ENCODE data around the gene SMARCC1.

The SMARCC1 gene

DNA sequence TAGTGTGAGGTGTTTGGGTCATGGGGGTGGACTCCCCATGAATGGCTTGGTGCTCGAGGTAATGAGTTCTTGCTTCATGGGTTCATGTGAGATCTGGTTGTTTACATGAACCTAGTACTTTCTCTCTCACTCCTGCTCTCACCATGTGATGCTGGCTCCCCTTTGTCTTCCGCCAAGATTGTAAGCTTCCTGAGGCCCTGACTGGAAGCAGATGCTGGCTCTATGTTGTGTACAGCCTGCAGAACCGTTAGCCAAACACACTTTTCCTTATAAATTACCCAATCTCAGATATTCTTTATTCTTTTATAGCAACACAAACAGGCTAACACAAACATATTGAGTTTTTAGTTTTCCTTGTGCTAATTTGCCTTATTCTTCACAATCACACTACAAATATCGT is 199.9 kb downstream of the SMARCC1 start:
- no peak for DNase-seq

DNA sequence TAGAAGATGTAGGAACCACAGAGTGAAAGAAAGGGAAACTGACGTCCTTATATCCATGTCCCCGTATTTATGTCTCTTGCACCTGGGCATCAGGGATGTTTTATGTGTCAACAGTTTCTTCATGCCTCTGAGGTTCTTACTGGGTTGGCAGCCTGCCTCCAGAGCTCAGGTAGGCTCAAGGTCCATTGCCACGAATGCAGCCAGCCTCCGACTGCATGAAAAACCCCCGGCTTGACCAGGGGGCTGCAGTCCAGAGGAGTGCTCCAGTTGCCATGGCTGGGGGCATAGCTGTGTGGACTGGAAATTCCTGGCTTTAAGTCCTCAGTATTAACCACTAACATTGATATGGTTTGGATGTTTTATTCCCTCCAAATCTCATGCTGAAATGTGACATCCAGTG is 200.3 kb downstream of the SMARCC1 start:
- DNase-seq, result no peak

DNA sequence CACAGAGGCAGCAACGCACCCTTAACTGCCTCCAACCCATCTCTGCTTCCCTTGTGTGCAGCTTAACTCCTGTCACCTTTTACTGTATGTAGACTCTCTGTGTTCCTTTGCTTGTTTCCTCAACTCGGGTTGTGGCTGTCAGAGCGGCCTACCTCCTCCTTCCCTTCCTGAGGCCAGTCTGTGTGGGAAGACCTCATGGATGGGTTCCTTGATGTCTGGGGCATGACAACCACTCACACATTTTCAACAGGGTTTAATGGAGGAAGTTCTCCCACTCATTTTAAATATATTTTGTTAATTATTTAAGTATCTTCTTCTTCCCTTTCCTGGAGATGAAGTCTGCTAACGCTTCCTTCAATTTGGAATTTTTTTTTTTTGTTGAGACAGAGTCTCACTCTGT is 201.2 kb downstream of the SMARCC1 start:
- DNase-seq, result no peak

DNA sequence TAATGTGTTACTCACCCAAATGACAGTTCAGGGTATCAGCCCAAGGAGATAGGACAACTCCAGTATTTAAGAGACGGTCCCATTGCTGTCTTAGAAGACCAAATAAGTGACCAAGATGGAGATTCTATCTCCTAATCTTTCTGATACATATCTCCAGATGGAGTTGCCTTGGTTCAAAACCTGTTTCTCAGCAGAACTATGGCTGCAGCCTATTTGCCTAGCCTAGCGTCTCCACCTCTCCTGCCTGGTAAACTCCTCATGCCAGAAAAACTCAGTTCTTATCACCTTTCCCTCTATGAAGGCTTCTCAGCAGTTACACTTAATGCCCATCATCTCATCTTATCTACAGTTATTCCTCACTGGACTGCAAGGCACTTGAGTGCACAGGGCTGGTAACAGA is 201.8 kb downstream of the SMARCC1 start:
- DNase-seq, result no peak

DNA sequence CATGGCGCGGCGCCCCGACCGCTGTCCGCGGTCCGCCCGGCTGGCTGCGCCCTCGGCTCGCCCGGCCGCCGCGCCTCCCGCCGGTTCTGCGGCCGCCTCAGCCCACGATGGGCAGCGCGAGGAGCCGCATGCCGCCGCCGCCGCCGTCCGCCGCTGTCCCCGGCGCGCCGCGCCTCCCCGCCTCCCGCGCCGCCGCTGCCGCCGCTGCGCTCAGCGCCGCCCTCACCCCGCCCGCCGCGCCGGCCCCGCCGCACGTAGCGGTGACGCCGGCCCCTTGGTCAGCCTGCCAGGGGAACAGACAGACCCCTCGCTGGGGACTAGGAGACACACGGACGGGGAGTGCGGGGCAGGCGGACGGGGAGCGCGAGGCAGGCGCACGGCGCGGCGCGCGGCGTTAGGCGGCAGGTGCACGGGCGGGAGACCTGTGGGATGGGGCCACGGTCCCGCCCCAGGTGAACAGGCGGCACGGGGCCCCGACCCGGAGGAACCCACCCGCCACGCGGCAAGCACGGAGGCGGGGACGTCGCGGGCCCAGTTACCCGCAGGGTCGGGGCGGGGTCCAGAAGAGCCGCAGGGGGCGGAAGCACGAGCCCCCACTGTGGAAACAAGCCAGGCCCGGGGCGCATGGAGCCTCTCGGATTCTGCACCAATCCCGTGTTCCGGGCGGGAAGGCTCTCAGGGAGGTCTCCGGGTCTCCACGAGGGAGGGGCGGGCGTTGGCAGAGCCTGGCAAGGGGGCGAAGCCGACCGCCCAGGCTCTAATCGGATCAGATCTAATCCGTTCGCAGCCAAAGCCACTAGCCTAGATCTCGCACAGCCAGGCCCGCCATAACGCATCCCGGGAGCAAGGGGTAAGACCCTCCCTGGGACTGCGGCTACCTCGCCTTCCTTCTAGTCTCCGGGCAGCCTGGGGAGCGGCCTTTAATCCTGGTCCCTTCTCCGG is 202.7 kb downstream of the SMARCC1 start, which contains the start of gene CSPG5:
TSS of gene CSPG5 (minus strand) at position 175 of the 942 bp plus-strand sequence. CDS start at position 3, 172 bp downstream.
- peak; percentile 15 for DNase-seq

DNA sequence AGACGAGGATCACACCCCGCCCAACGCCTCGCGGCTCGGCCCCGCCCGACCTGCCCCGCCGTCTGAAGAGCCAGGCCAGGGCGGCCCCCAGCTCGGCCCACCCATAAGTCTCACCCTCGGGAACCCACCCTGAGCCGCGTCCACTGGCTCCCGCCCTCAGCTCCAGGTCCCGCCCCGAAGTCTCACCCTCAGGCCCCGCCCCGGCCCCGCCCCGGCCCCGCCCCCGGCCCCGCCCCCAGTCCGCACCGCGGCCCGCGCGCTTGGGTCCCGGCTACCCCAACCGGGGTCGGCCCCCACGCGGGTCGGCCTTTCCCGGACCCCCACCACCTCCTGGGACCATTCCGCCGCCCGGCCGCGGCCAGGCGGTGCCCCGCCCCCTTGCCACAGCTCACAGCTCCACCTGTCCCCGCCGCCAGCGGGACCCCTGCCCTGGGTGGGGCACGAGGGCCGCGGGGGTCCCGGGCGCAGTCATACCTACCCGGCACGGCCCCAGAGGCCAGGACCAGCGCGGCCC is 203.5 kb downstream of the SMARCC1 start:
- no peak for DNase-seq

DNA sequence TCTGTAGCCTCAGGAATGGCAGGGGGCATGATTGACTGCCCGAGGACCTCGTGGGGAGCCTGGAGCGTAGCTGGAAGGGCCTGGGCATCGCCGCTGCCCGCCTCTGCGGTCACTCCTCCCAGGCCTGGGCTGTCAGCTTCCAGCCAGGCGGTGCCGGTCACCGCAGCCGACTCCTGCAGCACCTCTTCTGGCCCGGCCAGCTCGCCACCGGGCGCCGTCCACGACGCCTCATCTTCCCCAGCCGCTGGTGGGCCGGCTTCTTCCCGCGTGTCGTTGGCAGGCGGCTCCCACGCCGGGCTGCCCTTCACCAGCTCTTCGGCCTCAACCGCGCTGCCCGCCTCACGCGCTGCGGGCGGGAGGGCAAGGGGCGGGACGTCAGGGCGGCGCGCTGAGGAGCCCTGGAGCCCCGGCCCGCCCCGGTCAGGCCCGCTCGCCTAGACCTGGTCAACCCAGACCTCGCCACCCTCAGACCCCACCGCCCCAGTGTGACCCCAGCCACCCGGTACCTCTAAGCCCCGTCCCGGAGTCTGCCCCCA is 204.0 kb downstream of the SMARCC1 start:
- no peak for DNase-seq

DNA sequence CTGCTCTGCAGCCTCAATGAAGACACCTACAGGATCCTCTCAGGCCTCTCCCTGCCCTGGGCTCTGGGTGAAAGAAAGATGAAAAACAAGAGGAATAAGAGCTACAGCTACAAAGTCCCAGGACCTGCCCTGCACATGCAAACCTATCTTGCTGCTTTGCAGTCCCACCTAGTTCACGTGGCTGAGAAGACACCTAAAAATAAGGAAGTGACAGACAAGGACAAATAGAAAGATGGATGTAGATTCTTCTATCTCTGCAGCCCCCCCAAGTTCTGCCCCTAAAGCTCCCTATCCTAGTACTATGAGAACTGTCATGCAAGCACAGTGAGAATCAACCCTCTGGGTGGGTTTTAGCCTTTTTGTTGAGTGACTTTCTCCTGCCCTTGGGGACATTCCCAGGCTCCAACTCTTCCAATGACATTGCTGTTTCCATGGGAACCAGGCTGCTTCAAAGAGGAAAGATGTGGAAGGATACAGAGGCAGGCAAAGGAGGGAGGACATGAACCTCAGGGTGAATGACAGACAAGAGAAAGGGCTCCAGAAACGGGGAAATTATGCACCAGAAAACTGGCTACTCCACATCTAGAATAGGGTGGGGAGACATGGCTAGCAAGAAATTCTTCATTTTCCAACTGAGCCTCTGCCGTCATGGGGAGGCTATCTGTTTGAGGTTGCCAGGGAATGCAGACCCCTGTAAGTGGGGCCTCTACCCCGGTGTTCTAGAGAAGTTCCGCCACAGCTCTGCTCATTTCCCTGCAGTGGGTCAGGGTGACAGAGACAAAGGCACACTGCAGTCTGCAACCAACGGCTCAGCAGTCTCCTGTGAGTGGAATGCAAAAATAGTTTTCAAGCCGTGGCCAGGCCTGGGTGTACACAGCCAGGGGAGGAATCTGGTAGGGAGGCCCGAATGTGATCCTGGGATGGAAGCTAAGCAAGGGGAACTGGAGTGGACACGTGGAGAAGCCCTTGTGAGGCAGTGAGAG is 208.2 kb downstream of the SMARCC1 start:
- DNase-seq, result peak; percentile 49

DNA sequence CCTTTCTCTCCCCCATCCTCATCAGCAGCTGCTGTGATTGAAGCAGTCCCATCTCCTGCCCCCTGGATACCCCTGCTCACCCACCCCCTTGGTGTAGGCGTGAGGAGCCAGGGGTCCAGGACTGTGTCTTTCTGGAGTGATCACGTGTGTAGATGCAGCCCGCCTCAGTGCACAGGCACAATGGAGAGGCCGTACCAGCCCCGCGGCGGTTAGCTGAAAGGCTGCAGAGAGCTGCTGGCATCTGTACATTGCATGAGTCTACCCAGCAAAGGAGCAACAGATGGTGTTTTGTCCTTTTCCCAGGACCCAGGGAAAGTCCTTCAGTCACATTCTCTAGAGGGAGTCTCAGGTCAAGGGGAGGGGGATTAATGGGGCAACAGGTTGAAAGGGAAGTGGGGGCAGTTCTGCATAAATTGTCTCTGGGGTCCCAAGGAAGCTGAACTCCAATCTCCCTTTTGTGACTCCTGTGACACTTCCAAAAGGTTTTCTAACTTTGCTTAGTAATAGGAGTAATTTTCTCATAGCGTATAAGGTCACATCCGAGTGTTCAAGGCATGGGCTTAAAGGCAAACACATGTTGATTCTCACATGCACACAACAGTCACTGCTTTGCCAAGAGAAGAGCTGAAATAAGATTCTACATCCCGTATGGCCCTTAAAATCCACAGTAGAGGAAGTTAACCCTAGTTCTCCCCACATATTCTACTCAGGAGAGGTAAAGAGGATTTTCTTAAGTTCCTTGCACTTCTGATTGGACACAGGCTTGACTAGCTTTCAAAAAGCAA is 210.1 kb downstream of the SMARCC1 start:
- DNase-seq, result peak; percentile 54

DNA sequence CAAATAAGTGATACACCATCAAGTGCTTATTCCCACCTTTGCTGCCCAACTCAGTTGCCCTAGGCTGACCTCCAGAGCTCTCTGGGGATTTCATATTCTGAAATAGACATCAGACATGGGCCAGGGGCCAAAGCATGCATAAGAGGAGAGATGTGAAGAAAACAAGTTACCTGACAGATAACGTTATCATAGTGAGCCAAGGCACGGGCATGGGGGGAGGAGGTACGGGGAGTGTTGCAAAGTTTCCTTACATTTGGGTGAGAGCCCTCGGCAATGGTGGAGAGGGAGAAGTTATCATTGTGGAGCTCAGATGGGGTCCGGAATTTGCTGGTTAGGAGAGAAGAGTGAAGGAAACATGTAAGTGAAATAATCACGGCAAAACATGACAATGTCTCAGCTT is 212.8 kb downstream of the SMARCC1 start:
- DNase-seq, result no peak

DNA sequence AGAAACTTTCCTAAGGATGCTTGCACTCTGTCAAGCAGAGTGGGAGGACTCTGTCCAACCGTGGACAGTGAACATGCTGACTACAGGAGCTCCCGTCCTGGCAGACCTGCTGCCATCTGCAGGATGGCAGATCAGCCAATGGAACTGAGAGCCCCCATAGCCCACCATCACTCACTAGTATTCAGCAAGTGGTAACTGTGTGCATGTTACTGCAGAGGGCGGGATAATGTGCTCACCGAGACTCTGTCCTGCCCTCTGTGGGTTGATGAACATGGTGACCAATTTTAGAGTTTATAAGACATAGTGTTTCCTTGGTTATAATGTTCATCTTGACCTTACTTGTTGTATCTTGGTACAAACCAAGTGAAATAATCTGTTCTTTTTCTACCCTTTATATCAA is 214.5 kb downstream of the SMARCC1 start:
- no peak for DNase-seq

DNA sequence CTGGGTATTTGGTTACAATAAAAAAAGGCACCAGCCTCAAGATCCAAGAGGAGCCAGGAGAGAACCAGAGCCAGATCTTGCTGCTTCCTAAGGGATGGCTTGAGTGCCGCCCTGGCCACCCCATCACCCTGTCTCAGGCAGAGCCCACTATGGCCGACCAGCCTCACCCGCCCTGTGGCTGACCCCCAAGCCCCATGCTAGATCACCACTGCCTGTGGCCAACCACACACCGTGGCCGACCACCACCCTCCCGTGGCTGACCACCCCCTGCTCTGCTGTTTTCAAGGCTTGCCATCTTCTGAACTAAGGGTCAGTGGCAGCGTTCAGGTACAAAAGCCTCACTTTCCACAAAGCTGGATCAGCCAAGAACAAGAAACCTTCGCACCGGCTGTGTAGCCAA is 215.0 kb downstream of the SMARCC1 start:
- DNase-seq, result no peak

DNA sequence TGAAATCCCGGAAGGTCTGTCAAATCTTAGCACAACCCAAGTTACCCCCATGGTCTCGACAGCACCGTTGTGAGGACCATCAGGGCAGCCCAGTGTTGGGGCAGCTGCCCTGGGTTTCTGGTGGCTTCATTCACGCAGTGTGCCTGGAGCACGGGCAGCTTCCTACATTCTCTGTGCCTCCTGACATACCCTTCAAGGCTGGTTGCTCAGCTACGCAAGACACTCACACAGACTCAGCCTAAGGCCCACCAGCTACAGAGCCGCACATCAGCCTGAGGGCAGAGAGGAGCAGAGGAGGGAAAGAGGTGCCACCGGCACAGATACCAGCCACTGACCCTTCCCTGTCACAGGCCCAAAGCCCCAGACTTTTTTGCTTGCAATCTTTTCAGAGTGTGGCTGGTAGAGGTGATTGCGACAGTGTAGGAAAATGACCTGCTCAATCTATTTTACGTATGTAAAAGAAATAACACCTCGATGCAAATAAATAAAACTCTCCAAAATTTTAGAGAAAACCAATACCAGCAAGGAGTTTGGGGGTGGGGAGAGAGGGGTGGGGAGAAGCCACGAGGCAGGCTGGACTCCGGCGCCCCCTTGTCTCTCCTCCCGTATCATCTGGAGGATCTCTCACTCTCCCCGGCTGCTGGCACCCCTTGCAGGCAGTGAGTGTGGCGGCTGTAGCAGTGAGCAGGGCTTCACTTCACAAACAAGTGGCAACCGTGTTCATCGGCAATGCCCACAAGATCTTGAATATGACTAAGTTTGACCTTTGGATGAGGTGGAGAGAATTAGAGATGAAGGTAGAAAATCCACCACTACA is 215.8 kb downstream of the SMARCC1 start:
- no peak for DNase-seq

DNA sequence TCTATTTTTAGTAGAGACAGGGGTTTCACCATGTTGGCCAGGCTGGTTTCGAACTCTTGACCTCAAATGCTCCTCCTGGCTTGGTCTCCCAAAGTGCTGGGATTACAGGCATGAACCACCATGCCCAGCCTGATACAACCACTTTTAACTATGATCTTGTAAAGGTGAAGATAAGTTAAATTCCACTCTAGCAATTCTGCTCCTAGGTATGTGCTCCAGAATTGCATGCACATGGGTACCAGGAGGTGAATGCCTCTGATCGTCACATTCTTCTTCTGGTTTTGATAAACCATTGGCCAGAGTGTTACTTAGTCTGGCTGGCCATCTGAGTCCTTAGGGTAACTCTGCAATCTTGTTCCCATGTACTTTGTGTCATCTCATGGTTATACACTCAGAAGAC is 225.3 kb downstream of the SMARCC1 start:
- no peak for DNase-seq

DNA sequence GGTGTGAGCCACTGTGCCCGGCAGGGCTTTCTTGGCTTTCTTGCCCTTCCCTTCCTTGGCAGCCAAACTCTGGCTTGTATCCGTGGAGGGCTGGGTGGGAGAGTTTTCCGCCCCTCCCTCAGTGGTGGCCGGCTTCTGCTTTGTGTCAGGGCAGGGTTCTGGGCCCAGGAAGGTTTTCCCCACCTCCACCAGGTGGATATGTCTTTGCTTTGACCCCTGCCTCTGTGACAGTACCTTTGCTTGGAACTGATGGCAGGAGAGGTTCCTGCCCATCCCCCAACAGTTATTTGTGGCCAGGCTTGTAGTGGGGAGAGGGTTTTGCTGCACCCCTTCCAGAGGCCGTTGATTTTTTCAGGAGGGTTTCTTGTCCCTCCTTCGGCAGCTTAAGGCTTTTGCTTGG is 227.4 kb downstream of the SMARCC1 start:
- no peak for DNase-seq

DNA sequence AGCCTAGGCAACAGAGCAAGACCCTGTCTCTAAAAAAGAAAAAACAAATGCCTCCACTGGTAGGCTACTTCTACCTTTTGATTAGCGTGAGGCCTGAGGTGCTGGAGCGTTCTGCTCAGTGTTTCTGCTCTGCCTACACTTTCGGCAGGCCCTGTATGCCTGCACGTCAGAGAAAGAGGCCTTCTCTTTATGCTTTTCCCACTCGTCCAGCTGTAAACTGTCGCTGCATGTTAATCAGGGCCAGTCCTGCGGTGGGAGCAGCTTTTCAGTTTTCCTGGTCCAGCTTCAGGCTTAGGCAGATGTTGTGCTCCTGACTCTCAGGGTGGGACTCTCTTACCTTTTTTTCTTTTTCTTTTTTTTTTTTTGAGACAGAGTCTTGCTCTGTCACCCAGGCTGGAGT is 228.3 kb downstream of the SMARCC1 start:
- DNase-seq, result no peak

DNA sequence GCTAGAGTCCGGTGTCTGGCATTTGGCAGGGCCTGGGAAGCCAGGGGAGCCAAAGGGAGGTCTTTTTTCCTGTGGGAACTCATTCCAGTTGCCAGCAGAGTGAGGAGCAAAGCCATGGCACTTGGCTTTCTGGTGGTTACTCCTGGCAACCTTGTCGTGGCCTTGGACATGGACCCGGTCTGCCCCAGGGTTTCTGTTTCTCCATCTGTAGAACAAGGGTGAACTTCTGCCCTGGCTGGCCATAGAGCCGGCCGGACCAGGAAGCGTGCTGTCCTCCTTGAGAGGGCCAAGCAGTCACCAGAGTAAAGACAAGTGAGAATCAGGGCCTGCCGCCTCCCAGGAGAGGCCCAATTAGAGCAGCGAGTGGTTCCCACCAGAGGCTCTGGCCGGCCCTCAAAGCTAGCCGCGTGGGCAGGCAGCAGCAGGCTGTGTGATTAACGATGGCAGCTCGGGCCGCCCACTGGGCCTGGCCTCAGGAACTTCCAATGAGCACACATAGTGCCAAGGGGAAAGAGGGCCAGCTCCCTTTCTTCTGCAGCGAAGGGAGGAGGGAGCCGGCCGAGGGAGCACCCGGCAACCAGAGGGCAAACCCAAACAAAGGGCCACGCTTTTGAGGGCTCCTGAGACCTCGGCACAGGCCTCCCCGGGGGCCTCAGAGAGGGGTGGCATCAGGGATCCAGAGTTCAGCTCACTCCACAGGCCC is 239.1 kb downstream of the SMARCC1 start:
- peak; percentile 71 for DNase-seq

DNA sequence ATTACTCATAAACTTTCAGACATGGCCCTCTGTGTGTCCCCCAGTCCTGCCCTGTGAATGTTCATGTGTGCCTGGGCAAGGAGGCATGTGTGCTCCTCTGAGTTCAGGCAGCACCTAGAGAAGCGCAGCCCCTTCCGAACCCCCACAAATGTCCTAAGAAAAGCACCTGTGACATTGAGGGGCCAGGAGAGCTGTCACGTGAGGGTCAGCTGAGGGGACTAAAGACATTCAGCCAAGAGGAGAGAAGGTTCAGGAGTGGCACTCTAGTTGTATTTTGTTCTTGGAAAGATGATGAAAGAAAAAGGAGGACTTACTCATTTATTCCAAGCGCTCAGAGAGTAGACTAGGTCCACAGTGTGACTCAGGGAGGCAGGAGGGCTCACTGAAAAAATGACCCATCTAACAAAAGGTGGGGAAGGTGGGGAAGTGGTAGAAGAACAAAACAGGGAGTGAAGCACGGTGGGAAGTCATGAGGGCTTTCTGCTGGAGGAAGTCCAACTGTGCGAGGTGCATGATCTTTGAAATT is 240.0 kb downstream of the SMARCC1 start:
- no peak for DNase-seq

DNA sequence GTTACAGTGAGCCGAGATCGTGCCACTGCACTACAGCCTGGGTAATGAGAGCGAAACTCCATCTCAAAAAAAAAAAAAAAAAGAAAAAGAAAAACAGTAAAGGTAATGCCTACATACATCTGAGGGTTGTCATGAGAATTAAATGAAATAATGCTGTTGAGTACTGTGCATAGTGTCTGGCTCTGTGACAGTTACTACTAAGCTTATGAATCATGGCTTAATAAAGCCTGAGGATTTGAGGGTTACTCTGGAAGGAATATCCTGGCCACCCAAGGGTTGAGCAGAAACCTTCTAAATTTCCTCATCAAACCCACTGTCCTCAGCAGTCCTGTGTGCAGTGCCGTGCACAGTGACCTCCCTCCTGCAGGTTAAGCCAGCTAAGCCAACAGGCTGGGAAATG is 241.4 kb downstream of the SMARCC1 start:
- no peak for DNase-seq

DNA sequence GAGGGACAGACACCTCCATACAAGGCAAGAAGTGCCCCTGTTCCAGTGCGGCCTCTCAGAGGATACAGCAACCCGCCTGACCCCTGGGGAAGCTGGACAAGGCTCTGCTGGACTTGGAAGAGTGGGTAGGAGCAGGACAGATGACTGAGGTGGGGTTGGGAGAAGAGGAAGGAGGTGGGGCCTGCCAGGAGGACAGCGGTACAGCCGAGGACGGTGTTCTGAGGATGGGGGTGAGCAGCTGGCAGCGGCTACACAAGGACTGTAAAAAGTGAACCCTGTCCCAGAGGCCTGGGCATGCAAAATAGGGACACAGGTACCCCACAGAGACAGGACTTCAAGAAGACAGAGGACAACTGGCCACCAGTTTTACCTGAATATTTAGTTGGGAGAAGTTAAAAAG is 244.7 kb downstream of the SMARCC1 start:
- no peak for DNase-seq

Measured in midbrain (tissue), 1 donor.